IPS DF 4.7 (cell line): ENCODE measurements around the gene CCDC8.
"Not testable (repeated sequence)": the region's sequence is repeated elsewhere in the genome, so short reads cannot be mapped to it uniquely, and the experiment has no call there.

ENCODE experiments used
- DNase-seq: peaks from one replicate; pipeline ENCODE4 v3.0.0-alpha.2; 2013; ENCODE audit warnings: low spot score; ENCODE audit errors: extremely low read depth

Gene CCDC8

DNA sequence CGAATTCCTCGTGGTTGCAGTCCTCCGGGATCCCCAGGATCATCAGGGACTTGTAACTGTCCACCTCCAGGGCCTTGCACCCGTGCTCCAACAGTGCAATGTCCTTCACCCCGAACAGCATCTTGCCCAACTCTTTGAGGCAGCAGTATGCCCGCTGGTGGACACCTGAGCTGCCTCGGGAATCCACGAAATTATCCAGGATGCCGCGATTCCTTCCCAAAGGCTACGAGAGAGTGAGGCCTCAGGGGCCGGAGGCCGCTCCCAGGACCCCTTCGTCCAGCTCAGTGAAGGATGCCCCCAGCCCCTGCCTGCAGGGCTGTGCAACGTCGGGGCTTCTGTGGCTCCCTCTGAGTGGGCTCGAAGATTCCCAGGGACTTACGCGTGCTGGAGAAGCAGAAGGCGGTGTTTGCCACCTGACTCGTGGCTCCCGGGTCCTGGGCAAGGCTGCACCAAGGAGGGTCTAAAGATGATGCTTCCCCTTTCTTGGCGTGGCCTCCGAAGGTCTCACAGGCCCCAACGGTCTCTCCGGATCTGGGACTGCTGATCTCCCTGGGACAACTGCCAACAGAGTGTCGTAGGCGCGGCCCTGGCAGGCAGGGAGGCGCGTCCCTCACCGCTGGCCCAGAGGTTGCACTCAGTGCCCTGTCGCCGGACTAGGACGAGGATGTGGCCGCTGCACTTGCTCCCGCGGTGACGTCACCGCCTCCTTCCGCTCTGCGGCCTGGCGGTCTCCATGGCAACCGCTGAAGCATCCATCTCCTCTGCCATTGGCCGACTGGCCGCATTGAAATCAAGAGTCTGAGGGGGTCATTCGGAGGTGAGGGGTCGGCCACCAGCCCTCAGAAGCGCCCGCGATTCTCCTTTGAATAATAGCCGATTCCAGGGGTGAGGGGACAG lies 15.1 kb upstream of the CCDC8 start, which contains the start of gene PNMA8C:
Gene PNMA8C, minus strand, starts transcription at position 698 of the 897 bp plus-strand sequence. Its CDS starts 577 bp downstream, at position 121.
- no peak for DNase-seq

DNA sequence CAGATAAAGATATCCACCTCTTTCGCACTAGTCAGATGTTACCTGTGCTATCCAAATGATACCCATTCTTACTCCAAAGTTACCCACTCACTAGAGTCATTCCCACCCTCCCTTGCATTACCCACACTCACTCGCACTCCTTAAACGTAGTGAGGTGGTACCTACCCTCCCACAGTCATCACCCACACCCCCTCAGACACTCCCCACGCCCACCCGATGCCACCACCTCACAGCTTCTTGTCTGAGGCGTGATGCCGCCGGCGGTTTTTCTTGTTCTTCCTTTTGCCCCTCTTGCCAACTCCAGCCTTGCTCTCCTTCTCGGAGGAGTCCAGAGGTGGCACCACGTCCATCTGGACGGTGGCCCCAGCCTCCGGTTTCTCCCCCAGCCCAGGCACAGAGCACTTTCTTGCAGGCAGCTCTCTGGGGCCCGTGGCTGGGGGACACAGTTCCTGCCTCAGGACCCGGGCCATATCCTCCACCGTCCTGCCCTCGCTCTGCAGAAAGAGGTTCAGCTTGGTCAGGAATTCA lies 14.2 kb upstream of the CCDC8 start:
- no peak for DNase-seq

DNA sequence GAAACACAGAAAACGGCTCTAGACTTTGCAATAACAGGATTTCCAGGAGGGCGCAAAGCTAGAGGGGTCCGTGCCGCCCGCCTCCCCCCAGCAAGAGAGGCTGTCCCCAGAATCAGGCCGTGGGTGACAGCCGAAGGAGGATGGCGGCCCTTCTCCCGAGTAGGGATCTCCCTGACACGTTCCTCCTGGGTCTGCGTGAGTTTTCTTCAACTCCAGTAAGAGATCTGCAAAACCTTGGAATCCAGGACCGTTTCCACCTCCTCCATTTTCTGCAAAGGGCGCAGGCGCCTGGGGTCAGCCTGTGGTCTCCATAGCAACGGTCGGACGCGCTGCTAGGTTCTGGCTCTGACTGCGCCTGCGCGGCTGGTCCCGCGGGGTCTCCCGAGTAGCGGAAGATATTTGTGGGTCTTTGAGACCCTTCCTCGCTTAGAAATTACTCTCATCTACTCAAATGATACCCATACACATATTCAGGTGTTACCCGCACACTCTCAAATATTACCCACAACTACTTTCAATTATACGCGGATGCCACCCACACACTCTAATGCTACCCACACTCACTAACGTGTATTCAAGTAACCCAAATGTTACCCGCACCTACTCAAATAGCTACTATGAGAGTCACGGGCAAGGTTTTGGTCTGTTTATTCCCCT lies 13.3 kb upstream of the CCDC8 start:
- no peak for DNase-seq

DNA sequence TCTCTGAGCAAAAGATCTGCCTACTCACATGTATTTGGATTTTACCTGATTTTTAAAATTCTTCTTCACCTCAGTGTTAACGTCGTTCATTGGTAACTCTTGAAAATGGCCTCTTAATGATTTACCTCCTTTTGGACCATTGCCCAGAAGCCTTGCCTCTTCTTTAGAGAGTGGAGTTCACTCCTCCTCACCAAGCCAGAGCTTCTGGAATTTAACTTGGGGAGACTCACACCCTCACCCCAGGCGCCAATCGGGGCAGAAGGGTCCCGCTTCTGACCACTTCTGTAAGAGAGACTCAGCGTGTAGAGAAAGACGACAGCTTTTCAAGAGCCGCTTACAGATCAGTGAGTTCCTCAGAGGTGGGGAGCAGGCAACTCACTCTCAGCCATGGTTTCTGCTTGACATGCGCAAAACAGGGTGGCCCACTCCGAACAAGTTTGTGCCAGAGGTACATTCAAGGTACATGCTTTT lies 12.7 kb upstream of the CCDC8 start:
- no peak for DNase-seq

DNA sequence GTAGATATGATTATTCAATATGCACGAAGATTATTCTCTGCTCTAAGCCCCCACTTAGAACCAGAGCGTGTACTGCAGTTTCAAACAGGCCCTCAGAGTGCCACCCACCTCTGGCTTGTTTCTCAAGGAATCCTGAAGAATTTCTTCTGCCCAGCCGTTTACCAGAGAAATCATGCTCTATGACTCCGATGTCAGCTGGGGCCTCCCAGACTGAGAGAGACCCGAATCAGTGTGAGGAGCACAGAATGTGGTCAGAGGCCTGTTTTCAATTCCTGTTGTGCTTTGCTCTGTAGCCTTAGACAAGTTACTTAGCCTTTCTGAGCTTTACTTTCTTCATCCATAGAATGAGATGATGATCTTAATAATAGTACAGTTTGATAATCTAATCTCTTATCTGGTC lies 9.8 kb upstream of the CCDC8 start:
- DNase-seq = no peak

DNA sequence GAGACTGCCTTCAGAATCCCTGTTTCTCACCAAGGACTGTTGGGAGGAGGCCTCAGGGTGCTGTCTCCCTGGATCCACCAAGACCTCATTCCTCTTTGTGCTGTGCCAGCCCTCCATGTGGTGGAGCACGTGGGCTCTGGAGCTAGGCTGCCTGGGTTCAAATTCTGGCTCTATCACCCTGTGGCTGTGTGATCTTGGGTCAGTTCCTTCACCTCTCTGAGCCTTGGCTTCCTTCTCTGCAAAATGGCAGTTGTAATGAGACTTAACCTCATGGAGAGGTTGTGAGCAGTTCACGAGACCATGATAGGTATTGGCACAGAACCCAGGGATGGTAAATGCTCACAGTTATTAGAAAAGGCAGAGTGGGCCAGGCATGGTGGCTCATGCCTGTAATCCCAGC lies 9.0 kb upstream of the CCDC8 start:
- no peak for DNase-seq

DNA sequence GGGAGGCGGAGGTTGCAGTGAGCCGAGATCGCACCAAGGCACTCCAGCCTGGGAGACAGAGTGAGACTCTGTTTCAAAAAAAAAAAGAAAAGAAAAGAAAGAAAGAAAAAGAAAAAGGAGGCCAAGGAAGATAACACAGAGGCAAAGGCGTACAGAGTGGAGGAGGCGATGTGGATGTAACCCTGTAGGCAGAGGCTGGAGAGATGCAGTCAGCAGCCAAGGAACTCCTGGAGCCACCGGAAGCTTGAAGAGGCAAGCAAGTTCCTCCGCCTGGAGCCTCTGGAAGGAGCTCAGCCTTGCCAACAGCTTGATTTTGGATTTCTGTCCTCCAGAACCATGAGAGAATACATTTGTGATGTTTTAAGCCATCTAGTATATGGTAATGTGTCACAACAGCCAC lies 6.7 kb upstream of the CCDC8 start:
- DNase-seq = no peak

DNA sequence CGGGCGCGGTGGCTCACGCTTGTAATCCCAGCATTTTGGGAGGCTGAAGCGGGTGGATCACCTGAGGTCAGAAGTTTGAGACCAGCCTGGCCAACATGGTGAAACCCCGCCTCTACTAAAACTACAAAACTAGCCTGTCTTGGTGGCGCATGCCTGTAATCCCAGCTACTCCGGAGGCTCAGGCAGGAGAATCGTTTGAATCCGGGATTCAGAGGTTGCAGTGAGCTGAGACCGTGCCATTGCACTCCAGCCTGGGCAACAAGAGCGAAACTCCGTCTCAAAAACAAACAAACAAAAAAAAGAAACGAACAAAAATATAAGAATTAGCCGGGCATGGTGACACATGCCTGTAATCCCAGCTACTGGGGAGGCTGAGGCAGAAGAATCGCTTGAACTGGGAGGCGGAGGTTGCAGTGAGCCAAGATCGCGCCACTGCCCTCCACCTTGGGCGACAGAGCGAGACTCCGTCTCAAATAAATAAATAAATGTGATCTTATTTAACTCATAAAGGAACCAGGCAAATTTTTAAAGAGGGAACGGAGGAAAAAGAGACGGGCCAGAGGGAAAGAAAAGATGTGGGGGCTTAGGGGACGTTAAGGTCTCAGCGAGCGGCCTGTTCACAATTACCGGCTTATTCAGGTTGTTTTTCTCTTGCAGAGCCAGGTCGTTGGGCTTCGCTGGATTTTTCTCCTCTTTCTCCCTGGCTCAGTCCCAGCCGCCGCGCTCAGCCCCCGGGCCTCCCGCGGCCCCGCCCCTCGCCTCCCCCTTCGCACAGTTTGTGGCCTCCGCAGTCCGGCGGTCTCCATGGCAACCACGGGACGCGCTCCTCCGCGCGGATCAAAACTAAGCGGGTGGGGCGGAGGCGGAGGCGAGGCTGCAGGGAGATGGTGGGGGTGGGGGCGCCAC lies 2.7 kb upstream of the CCDC8 start:
- DNase-seq = not testable (repeated sequence)

DNA sequence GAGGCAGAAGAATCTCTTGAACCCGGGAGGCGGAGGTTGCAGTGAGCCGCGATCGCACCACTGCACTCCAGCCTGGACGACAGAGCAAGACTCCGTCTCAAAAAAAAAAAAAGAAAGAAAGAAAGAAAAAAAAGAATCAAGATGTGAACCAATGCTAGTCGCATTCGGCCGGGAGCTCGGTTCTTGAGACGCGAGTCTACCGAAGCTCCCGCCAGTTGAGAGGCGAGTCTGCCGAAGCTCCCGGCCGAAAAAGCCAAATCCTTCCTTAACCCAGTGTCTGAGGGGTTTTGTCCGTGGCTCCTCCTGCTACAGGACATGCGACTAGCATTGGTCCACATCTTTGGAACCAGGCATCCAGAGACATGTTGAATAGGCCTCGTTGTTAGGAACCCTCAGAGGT lies 1.5 kb upstream of the CCDC8 start:
- not testable (repeated sequence) for DNase-seq

DNA sequence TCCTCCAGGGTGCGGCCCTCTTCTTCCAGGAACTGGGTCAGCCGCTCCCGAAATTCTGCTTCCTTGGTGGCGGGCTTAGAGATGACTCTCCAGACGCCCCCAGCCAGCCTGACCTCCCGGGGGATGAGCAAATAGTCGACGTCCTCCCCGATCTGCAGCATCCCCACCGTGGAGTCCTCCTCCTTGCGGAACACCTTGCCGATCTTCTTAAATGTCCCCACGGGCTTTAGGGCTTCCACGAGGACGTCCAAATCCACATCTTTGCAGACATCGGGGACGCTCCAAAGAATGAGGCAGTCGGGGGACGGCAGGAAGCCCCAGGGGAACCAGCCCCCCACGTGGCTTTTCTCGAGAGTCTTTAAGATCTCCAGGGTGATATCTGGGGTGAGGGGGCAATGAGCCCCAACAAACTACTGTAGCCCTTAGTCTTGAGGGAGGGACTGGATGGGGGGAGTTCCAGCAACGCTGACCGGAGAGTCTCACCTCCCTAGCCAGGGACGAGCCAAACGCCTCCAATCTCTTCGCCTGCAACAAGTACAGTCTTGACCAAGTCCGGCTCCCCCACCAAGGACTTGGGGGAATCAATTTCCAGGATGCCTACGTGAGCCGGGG lies 608 bp downstream of the CCDC8 start:
- DNase-seq = no peak

DNA sequence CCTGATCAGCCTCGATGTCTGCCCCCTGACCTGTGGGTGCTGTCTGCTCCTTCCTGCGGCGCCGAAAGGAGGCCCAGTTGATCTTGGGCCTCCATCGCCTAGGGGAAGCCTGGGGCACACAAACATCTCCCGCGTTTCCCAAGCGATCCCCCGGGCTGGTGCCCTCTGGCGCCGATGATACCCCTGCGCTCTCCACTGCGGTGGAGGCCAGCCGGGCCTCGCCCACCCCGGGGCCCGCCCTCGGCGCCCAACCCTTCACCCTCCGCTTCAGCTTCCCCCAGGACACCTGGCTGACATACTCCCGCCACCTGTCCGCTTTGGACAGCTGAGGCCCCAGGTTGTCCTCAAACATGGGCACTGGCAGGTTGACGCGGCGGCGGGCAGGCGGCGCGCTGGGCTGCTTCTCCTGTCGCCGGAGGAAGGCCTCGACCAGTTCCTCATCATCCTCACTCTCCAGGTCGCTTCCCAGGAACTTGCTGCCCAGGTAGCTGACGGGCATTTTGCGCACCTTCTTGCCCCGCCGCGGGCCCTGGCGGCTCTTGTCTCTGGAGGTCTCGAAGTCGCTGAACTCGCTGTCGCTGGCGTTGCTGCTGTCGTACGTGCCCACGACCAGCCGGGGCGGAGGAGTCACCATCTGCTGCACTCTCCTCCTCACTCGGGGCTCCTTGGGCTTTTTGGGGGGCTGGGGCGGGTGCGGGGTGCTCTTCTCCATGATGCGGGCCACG lies 1.3 kb downstream of the CCDC8 start:
- no peak for DNase-seq

DNA sequence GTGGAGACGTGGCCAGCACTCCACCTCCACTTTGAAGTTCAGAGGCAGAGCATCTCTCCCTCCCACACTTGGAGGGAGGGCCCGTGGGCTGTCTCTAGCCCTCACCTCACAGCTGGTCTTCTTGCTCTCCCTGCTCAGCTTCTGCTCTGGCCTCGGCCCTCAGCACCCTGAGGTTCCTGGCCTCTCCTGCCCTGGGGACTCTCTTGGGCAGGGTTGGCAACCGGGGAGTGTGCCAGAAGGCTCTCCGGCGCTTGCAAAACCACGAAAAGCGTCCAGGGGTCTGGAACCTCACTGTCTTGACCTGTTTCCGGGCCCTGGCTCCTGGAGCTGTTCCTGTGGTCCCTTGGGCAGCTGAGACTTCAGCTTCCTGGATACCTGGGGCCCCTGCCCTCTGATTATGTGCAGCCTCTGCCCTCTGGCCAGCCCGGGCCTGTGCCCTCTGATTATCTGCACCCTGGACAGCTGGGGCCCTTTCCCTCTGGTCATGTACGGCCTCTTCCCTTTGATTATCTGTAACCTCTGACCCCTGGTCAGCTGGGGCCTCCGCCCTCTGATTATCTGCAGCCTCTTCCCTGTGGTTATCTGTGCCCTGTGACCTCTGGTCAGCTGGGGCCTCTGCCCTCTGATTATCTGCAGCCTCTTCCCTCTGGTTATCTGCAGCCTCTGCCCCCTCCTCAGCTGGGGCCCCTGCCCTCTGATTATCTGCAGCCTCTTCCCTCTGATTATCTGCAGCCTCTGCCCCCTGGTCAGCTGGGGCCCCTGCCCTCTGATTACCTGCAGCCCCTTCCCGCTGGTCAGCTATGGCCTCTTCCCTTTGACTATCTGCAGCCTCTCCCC lies 2.1 kb downstream of the CCDC8 start:
- DNase-seq = no peak

DNA sequence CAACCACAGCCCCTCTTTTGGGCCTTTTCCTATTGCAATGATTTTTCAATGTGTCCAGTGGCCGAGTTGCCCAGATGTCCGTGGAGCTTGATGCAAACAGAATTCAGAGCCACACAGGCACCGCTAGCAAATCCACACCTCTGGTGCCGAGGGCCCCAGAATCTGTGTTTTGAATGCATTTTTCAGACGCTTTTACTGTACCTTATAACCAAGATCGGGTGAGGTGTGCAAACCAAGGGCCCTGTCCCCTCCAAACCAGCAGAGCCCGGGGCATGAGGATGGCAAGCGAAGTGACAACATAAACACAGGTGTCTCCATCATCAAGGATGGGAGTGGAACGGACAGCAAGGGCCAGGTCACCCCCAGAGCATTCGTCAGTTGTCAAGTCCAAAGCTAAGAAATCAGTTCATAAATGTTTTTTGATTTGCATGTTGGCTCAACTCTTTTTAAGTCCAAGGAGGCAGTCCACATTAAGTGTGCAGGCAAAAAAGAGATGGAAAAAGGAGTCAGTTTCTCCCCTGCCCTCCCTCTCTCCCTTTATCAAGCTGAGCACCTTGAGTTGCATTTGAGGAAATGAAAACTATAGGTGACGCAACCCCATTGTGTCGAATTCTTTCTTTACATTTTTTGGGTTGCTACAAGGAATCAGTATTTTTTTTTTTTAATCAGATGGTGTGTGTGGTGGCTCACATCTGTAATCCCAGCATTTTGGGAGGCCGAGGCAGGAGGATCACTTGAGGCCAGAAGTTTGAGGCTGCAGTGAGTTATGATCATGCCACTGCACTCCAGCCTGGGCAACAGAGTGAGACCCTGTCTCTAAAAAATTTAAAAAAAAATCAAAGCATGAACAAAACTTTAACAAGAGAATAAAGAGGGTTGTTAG lies 2.9 kb downstream of the CCDC8 start:
- no peak for DNase-seq

DNA sequence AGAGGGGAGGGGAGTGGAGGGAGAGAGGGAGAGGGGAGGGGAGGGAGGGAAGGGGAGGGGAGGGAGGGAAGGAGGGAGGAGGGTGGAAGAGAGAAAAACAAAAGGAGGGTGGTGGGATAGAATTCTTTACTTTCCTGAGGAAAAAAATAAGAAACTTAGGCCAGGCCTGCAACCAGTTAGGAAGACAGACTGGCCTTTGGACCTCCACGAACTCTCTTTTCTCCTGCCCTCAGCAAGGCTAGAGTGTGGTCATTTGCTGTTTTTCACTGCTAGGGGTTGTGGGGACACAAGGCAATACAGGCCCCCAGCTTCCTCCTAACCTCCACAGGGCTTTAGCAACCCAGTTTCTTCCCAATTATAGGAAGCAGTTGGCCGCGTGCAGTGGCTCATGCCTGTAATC lies 4.2 kb downstream of the CCDC8 start:
- no peak for DNase-seq

DNA sequence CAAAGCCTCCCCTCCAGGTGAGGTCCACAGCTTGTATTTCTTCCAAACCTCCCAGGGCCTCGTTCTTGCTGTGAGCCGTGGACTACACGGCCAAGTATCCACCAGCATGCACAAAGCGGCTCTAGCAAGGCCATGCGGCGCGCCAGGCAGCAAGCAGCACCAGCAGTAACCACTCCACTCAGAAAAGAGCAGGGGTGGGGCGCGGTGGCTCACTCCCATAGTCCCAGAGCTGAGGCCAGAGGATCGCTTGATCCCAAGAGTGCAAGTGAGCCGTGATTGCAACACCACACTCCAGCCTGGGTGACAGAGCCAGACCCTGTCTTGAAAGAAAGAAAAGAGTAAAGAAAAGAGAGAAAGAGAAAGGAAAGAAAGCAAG lies 4.7 kb downstream of the CCDC8 start:
- no peak for DNase-seq

DNA sequence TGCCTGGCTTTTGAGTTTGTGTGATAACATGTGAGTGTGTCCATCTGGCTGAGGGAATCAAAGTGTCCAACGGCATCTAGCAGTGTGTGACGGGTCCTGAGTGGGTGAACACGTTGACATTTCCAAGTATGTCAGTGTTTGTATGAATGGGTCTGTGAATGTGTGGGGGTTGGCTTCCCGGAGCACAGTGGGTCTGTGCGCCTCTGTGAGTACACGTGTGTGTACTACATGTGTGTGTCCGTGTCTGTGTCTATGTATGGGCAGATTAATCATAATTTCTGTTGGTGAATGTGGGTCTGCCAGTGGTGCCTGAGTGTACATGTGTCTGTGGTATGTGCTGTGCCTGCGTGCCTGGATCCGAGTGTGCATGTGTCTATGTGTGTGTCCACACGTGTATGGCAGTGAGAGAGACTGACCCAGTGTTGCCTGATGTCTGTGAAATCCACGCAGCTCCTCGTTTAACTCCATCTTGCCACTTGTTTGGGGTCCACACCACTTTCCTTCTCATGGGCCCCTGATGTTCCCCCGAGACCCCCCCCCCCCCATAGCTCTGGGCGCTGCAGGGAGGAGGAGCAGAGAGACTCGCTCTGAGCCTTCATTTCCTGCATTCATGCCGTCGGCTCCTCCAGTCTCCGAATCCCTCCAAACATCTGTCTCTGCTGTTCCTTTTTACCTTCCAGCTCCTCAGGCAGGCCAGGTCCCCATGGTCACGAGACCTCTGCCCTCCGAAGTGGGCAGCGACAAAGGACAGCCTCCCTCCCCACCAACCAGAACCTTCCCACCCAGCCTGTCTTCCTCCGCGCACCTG lies 5.3 kb downstream of the CCDC8 start:
- DNase-seq = no peak

DNA sequence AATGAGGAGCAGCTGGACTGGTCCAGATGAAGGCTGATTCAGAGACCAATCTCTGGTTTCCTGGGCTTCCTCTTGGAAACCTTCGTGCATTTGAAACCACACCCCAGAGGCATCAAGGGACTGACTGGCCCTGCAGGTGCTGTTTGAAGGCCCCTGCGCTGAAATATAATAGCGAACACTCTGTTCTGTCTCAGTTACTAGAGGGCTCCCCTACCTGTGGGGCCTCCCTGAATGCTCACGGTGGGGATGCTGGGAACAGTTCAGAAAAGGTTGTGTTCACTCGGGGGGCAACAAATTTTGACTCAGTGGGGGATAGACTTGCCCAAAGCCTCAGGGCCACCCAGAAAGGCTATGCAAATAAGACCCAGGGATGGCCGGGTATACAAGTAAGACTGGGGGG lies 6.4 kb downstream of the CCDC8 start:
- DNase-seq = no peak
